GM18511 (cell line): ENCODE measurements around the gene ATP1B1.

Experiments
- ATAC-seq: cut with Tn5 transposase; IDR thresholded peaks from one replicate; pipeline ENCODE4 v1.9.1; 2021; ENCODE audit warnings: mild to moderate bottlenecking, moderate library complexity; ENCODE audit not compliant: unreplicated experiment

ATP1B1 gene

GRCh38 chr1:169106095-169106920 lies at the start of gene ATP1B1:
Gene ATP1B1, plus strand, starts transcription at chr1:169106690. Its CDS starts 140 bp downstream, at chr1:169106830.
- ATAC-seq = peak; percentile 87

- no peak for ATAC-seq
Measured at GRCh38 chr1:169059421-169059820, 47.1 kb upstream of the ATP1B1 start.

GRCh38 chr1:169060043-169060722 lies 46.3 kb upstream of the ATP1B1 start:
- ATAC-seq = no peak

- ATAC-seq = no peak
Measured at GRCh38 chr1:169060919-169061639, 45.4 kb upstream of the ATP1B1 start.

- no peak for ATAC-seq
Measured at GRCh38 chr1:169062152-169062551, 44.3 kb upstream of the ATP1B1 start.

- ATAC-seq = no peak
Measured at GRCh38 chr1:169064103-169064502, 42.4 kb upstream of the ATP1B1 start.

GRCh38 chr1:169070547-169070946 lies 35.9 kb upstream of the ATP1B1 start:
- ATAC-seq = no peak

- no peak for ATAC-seq
Measured at GRCh38 chr1:169070958-169071357, 35.5 kb upstream of the ATP1B1 start.

- ATAC-seq = no peak
Measured at GRCh38 chr1:169072945-169073725, 33.4 kb upstream of the ATP1B1 start.

- no peak for ATAC-seq
Measured at GRCh38 chr1:169078163-169078883, 28.2 kb upstream of the ATP1B1 start.

- no peak for ATAC-seq
Measured at GRCh38 chr1:169081503-169082123, 24.9 kb upstream of the ATP1B1 start.

GRCh38 chr1:169085911-169086310 lies 20.6 kb upstream of the ATP1B1 start:
- ATAC-seq = no peak

GRCh38 chr1:169086603-169087455 lies 19.7 kb upstream of the ATP1B1 start:
- ATAC-seq = no peak

- no peak for ATAC-seq
Measured at GRCh38 chr1:169087876-169088275, 18.6 kb upstream of the ATP1B1 start.

- no peak for ATAC-seq
Measured at GRCh38 chr1:169089776-169090175, 16.7 kb upstream of the ATP1B1 start.

- no peak for ATAC-seq
Measured at GRCh38 chr1:169090308-169090899, 16.1 kb upstream of the ATP1B1 start.

GRCh38 chr1:169090900-169091311 lies 15.6 kb upstream of the ATP1B1 start:
- peak; percentile 56 for ATAC-seq

- peak; percentile 78 for ATAC-seq
Measured at GRCh38 chr1:169091480-169091941, 15.0 kb upstream of the ATP1B1 start.
